ENCODE measurements around the gene KIAA0513. TPM values are rescaled to one million over a fixed set of nuclear protein-coding genes. Genes with fewer than 3 reads are reported as not detected.

Gene KIAA0513
- total and polyA plus RNA-seq, 11 donors = 4.5 to 14.0 (median 9.1) TPM

GRCh38 chr16:85139881-85140339 is 112.3 kb downstream of the KIAA0513 start:
- no peak overlapping the region for H3K4me3 ChIP-seq
- DNase-seq (no peak), ATAC-seq (no peak)
- H3K36me3 ChIP-seq = no peaks in the 10 kb centered on the region
- no peak for TF ChIP-seq CTCF (IDR thresholded peaks at IDR 0.05)
- TF ChIP-seq POLR2A (IDR thresholded peaks at IDR 0.05) = no peak
- 86 to 91% (median 89%) methylated on average over 9 of the region's 9 CpGs for WGBS, 4 donors
- no peak overlapping the region for H3K27ac ChIP-seq
- peaks cover 3 to 73% (median 47%) of the 10 kb centered on the region in 12 donors for H3K4me1 ChIP-seq
- intact Hi-C loops (cut with DNase I) = loop anchor here in 1 of 10 donors (10.0 kb wide), 1 partner anchor 475 kb away; the partner anchor contains the start of gene GSE1
- H3K27me3 ChIP-seq = no peaks in the 10 kb centered on the region
- H3K9me3 ChIP-seq = peaks cover 0 to 3% (median 0%) of the 10 kb centered on the region in 12 donors

- no peak for DNase-seq
- no peak overlapping the region for H3K27ac ChIP-seq
- no peaks in the 10 kb centered on the region for H3K27me3 ChIP-seq
- no peak overlapping the region for H3K4me3 ChIP-seq
- 78 to 94% (median 86%) methylated on average over 12 of the region's 12 CpGs for WGBS, 4 donors
- no peak for ATAC-seq
- H3K36me3 ChIP-seq = no peaks in the 10 kb centered on the region
- intact Hi-C loops (cut with DNase I) = no loop called here
- TF ChIP-seq POLR2A (IDR thresholded peaks at IDR 0.05) = no peak
- TF ChIP-seq CTCF (IDR thresholded peaks at IDR 0.05) = no peak
- H3K4me1 ChIP-seq = peaks cover 0 to 73% (median 47%) of the 10 kb centered on the region in 12 donors
- H3K9me3 ChIP-seq = peaks cover 0 to 3% (median 0%) of the 10 kb centered on the region in 12 donors
Measured at GRCh38 chr16:85140455-85141012, 112.9 kb downstream of the KIAA0513 start.

- 73 to 84% (median 77%) methylated on average over 16 to 17 of the region's 17 CpGs for WGBS, 4 donors
- TF ChIP-seq POLR2A (IDR thresholded peaks at IDR 0.05) (no peak), CTCF (IDR thresholded peaks at IDR 0.05) (no peak)
- Histone ChIP-seq H3K4me3 (no peak overlapping the region), H3K36me3 (no peaks in the 10 kb centered on the region), H3K4me1 (peaks cover 0 to 73% (median 46%) of the 10 kb centered on the region in 12 donors), H3K27me3 (no peaks in the 10 kb centered on the region), H3K27ac (peak overlapping the region in 3 of 12 donors; percentile 11 to 37 (median 31)), H3K9me3 (peaks cover 0 to 3% (median 0%) of the 10 kb centered on the region in 12 donors)
- ATAC-seq (no peak), DNase-seq (no peak)
- intact Hi-C loops (cut with DNase I) = no loop called here
Measured at GRCh38 chr16:85141491-85142128, 114.0 kb downstream of the KIAA0513 start.

- DNase-seq (no peak), ATAC-seq (no peak)
- Histone ChIP-seq H3K27me3 (no peaks in the 10 kb centered on the region), H3K36me3 (no peaks in the 10 kb centered on the region), H3K4me3 (no peak overlapping the region), H3K4me1 (peaks cover under 1 to 73% (median 46%) of the 10 kb centered on the region in 12 donors), H3K27ac (peak overlapping the region in 4 of 12 donors; percentile 11 to 37 (median 21)), H3K9me3 (peaks cover 0 to 3% (median 0%) of the 10 kb centered on the region in 12 donors)
- TF ChIP-seq CTCF (IDR thresholded peaks at IDR 0.05) (no peak), POLR2A (IDR thresholded peaks at IDR 0.05) (no peak)
- 88 to 100% (median 93%) methylated on average over 5 to 7 of the region's 7 CpGs for WGBS, 4 donors
- intact Hi-C loops (cut with DNase I) = no loop called here
Measured at GRCh38 chr16:85142129-85142513, 114.5 kb downstream of the KIAA0513 start.

Measured in heart left ventricle (tissue), 16 donors.